H1 (cell line): ENCODE data around the gene PAPOLA. TPM values are rescaled to one million over a fixed set of nuclear protein-coding genes. Genes with fewer than 3 reads are reported as not detected.

Source experiments
- CREB1 ChIP-seq: IDR thresholded peaks from 2 replicates; pipeline ENCODE4 v1.6.1; 2012; ENCODE audit warnings: inconsistent platforms
- E2F6 ChIP-seq: IDR thresholded peaks from 2 replicates; pipeline ENCODE4 v1.6.1; 2012; ENCODE audit warnings: inconsistent platforms
- GABPA ChIP-seq: IDR thresholded peaks from 2 replicates; pipeline ENCODE4 v1.6.1; 2011; ENCODE audit warnings: mild to moderate bottlenecking, low read length, moderate library complexity, borderline replicate concordance; ENCODE audit not compliant: insufficient read depth
- GTF2F1 ChIP-seq: IDR thresholded peaks from 2 replicates; pipeline ENCODE4 v1.6.1; 2012; ENCODE audit warnings: low read depth, low read length, improper control_type of control experiment, borderline replicate concordance
- RFX5 ChIP-seq: IDR thresholded peaks from 2 replicates; pipeline ENCODE4 v1.6.1; 2011; ENCODE audit warnings: low read depth, low read length, improper control_type of control experiment, borderline replicate concordance
- TBP ChIP-seq: IDR thresholded peaks from 2 replicates; pipeline ENCODE4 v1.6.1; 2011; ENCODE audit warnings: low read depth, low read length, improper control_type of control experiment
- TCF12 ChIP-seq: IDR thresholded peaks from 2 replicates; pipeline ENCODE4 v1.6.1; 2011; ENCODE audit warnings: low read depth, mild to moderate bottlenecking, low read length
- polyA plus RNA-seq, 7 experiments: library from polyadenylated mRNA; depleted of rRNA in 3 of 7; stranded (reverse) in 5 of 7; unstranded in 2 of 7; fragments of >200 nt in 5 of 7; fragments of 200-250 nt in 2 of 7; gene quantifications; 1 replicate in 5 of 7; 2 replicates in 1 of 7; 4 replicates in 1 of 7; pipeline versions ENCODE4 v1.2.1 to v1.2.3, GENCODE V29; 2011 to 2013; ENCODE audit warnings: missing spikeins in 2 of 7, mixed read lengths in 2 of 7
- total RNA-seq: library from RNA; stranded (reverse); fragmentation: NEBNext Ultra II Directional; extraction: Animal tissue kit (Norgen Biotek cat#: 25700); gene quantifications from 2 replicates; pipeline ENCODE4 v1.2.1, GENCODE V29; 2021

PAPOLA gene
- total and polyA plus RNA-seq, 2 of the 8 experiments (the other 6 are each of a cell fraction or from before 2014, with no cell fraction given), result 163 to 239 TPM

DNA sequence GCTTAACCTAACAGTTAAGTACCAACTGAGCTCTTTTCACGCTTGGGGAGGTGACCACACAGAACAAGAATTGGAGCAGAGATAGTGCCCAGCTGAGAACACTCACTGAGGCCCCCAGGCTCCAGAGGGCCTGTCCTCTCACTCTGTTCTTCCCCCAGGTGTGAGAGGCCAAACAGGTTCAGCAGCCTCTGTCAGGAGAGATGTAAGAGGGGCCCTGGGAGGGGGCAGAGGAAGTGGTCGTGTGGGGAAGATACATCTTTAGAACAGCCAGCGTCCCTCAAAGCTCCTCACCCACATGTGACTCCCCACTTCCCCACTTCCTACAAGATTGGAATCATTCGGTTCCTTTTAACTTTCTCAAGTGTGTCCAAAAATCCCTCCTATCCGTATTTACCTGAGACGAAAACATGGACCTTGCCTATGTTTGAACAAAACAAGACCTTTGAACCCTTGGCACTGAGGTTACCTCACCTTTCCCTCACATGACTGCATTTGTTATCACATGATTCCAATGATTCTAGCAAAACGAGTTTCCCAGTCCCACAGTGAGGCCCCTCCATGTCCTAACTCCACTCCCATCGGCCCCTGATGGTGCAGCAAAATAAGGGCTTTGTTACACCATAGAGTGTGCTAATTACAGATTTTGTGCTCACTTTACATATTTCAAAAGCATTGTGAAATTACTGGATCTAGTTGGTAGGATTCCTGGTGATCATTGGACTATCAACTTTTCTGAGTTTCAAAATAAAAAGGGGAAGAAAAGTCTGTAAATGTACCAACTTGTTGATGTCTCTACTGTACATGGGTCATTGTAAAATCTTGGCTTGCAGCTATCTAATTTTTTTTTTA lies 40.0 kb upstream of the PAPOLA start (continued):
- no peak for TF ChIP-seq GTF2F1
- no peak for TF ChIP-seq CREB1
- TF ChIP-seq E2F6, result no peak
- 0 out of 2 replicates have a peak, but pooled peaks have one; percentile 11 for TF ChIP-seq TCF12
- no peak for TF ChIP-seq TBP
- no peak for TF ChIP-seq RFX5
- no peak for TF ChIP-seq GABPA
